GM21390 (cell line): ENCODE data around the gene SMARCC1.
"Not testable (repeated sequence)": the region's sequence is repeated elsewhere in the genome, so short reads cannot be mapped to it uniquely, and the experiment has no call there.

Experiments
- ATAC-seq: cut with Tn5 transposase; IDR thresholded peaks from one replicate; pipeline ENCODE4 v1.9.1; 2021; ENCODE audit not compliant: unreplicated experiment

SMARCC1 gene

DNA sequence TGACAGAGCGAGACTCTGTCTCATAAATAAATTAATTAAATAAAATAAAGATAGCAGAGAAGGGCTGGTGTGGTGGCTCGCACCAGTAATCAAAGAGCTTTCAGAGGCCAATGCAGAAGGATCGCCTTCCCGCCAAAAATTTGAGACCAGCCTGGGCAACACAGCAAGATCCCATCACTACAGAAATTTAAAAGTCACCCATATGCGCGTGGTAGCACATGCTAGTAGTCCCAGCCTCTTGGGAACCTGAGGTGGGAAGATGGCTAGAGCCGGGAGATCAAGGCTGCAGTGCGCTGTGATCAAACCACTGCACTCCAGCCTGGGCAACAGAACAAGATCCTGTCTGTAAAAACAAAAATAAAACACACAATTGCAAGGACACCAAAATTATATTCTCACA lies 9.6 kb downstream of the SMARCC1 start:
- no peak for ATAC-seq

DNA sequence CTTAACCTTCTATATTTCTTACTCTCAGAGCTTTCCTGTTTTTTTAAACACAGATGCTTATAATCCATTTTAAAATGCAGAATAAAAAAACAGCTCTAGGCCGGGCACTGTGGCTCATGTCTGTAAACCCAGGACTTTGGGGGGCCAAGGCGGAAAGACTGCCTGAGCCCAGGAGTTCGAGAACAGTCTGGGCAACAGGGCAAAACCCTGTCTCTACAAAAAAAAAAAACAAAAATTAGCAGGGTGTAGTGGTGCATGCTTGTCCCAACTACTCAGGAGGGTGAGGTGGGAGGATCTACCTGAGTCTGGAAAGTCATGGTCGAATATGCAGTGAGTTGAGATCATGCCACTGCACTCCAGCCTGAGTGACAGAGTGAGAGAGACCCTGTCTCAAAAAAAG lies 15.5 kb downstream of the SMARCC1 start:
- ATAC-seq, result no peak

DNA sequence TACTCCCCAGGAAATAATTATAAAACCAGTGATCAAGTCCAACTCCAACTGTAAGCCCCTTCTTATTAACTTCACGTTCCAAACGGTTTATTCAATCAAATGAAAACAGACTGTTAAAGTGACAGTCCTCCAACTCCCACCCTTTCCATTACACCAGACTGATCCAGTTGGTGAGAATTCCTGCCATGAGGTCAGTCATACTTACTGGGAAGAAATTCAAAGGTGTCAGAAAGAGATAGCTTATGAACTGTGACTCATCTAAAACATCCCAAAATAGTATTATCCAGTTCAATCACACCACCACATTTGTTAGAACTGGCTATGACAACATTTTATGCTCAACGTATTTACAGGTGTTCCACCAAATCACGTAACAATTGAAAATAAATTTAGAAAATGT lies 19.5 kb downstream of the SMARCC1 start:
- no peak for ATAC-seq

DNA sequence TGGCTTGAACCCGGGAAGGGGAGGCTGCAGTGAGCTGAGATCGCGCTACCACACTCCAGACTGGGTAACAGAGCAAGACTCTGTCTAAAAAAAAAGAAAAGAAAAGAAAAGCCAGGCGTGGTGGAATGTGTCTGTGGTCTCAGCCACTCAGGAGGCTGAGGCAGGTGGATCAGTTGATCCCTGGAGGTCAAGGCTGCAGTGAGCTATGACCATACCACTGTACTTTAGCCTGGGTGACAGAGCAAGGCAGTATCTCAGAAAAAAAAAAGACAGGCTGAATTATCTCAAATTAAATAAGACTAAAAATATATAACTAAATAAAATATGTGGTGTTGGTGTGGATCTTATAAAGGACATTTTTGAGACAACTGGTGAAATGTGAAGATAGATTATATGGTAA lies 20.6 kb downstream of the SMARCC1 start:
- no peak for ATAC-seq

DNA sequence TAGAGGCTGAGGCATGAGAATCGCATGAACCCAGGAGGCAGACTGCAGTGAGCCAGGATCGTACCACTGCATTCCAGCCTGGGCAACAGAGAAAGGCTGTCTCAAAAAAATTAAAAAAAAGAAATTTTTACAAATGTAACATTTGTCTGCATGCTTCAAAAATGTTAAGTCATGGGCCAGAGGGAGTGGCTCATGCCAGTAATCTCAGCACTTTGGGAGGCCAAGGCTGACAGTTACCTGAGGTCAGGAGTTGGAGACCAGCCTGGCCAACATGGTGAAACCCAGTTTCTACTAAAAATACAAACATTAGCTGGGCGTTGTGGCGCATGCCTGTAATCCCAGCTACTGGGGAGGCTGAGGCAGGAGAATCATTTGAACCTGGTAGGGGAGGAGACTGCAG lies 21.5 kb downstream of the SMARCC1 start:
- ATAC-seq, result not testable (repeated sequence)

DNA sequence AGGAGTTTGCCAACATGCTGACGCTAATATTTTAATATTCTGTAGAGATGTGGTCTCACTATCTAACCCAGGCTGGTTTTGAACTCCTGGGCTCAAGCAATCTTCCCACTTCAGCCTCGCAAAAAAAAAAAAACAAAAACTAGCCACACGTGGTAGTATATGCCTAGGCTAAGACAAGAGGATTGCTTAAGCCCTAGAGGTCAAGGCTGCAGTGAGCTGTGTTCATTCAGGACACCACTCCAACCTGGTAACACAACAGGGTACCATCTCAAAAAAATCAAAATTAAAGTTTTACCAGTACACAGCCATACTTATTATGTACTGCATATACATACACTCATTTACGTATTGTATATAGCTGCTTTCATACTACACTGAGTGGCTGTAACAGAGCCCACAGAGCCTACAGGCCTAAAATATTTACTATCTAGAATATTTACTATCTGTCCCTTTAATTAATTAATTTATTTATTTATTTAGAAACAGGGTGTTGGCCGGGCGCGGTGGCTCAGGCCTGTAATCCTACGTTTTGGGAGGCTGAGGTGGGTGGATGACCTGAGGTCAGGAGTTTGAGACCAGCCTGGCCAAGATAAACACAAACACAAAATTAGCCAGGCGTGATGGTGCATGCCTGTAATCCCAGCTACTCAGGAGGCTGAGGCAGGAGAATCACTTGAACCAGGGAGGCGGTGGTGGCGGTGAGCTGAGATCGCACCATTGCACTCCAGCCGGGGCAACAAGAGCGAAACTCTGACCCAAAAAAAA lies 23.2 kb downstream of the SMARCC1 start:
- no peak for ATAC-seq

DNA sequence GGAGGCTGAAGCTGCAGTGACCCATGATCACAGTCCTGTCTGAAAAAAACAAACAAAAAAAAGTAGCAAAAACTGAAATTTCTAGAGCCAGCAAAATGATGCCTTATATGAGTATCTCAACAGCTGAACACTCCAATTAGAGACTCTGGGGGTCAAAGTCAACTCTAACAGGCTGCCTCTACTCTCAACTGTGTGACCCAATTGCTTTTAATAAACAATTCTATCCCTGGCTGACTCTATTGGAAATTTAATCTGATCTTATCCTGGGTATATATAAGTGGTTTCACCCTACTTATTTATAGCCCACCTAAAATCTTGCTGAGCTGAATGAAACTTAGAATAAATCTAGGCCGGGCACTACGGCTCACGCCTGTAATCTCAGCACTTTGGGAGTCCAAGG lies 29.0 kb downstream of the SMARCC1 start:
- no peak for ATAC-seq

DNA sequence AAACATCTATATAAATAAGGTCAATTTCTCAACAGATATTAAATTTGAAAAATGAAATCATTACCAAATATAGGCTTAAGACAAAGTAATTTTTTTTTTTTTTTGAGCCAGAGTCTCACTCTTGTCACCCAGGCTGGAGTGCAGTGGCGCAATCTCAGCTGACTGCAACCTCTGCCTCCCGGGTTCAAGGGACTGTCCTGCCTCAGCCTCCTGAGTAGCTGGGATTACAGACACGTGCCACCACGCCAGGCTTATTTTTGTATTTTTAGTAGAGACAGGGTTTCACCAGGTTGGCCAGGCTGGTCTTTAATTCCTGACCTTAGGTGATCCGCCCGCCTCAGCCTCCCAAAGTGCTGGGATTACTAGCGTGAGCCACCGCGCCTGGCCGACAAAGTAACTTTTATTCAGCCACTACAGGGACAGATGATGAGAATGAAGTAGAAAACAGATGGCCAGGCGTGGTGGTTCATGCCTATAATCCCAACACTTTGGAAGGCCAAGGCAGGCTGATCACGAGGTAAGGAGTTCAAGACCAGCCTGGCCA lies 30.8 kb downstream of the SMARCC1 start:
- not testable (repeated sequence) for ATAC-seq

DNA sequence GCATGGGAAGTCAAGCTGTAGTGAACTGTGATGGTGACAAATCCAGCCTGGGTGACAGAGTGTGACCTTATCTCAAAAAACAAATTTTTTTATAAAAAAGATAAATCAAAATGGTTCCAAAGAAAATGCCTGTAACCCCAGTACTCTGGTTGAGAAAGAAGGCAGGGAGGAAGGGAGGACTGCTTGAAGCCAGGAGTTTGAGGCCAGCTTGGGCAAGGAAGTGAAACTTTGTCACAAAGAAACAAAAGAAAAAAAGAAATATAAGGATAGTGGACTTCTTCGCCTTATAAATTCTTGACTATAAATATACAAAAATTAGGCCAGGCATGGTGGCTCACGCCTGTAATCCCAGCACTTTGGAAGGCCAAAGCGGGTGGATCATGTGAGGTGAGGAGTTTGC lies 34.1 kb downstream of the SMARCC1 start:
- no peak for ATAC-seq

DNA sequence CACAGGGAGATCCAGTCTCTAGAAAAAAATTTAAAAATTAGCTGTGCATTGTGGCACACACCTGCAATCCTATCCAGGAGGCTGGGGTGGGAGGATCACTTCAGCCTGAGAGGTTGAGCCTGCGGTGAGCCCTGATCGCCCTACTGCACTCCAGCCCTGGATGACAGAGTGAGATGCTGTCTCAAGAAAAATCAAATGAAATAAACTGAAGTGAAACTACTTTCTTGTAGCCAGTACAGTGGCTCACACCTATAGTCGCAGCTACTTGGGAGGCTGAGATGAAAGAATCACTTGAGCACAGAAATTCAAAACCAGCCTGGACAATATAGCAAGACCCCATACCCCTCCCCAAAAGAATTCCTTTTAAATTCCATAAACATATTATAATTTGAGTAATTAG lies 35.4 kb downstream of the SMARCC1 start:
- ATAC-seq, result no peak

DNA sequence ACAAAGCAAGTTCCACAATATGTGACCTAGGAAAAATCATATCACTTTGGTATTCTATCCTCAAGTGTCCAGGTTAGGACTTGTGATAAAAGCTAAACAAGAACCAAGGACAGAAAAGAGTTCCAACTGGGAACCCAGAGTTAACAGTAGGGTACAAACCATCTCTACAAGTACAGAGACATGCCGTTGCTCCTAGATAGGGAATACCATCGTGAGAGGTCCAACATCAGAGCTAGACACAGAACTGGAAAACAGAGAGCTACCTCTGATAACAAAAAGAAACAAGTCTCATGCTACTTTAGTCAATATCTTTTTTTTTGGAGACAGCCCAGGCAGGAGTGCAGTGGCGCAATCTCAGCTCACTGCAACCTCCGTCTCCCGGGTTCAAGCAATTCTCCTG lies 37.8 kb downstream of the SMARCC1 start:
- ATAC-seq, result no peak

DNA sequence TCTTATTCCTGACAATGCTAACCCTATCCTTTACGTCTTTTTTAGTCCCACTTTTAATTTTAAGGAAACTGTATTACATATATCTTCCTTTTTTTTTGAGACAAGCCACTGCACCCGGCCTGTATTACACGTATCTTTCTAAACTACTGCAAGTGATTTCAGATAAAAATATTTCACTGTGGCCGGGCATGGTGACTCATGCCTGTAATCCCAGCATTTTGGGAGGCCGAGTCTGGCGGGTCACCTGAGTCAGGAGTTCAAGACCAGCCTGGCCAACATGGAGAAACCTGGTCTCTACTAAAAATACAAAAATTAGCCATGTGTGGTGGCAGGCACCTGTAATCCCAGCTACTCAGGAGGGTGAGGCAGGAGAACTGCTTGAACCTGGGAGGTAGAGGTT lies 38.3 kb downstream of the SMARCC1 start:
- not testable (repeated sequence) for ATAC-seq

DNA sequence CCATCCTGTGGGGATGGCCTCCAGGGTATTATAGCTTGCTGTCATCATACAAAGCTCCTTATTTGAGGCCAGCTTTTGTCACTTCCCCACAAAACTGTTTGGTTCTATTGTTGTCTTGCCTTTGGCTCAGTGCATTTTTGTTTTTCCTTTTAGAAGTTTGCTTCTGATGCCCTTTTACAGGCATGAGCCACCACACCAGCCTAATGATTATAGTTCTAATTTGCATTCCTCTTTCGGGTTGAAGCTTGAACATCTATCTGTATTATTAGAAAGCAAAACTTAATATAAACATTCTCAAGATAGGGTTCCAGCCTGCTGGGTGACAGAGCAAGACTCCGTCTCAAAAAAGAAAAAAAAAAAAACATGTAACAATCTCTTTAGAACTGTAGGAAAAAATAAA lies 39.8 kb downstream of the SMARCC1 start:
- ATAC-seq, result peak; percentile 51

DNA sequence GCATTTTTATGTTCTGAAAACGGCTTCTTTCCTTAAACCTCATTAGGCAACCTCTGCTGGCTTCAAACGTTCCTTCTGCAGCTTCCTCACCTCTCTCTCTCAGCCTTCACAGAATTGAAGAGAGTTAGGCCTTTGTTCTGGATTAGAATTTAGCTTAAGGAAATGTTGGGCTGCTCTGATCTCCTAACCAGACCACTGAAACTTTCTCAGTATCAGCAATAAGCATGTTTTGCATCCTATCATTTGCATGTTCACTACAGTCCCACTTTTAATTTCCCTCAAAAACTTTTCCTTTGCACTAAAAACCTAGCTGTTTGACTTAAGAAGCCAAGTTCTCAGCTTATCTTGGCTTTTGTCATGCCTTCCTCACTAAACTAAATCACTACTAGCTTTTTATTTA lies 49.5 kb downstream of the SMARCC1 start:
- ATAC-seq, result no peak

DNA sequence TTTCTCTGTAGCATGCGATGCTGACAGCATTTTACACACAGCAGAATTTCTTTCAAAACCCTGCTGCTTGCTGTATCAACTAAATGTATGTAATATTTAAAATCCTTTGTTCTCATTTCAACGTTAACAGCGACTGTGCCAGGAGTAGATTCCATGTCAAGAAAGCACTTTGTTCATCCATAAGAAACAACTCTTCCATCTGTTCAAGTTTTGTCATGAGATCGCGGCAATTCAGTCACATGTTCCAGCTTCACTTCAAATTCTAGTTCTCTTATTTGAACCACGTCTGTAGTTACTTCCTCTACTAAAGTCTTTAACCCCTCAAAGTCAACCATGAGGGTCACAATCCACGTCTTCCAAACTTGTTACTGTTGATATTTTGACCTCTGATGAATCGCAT lies 50.6 kb downstream of the SMARCC1 start:
- ATAC-seq, result no peak

DNA sequence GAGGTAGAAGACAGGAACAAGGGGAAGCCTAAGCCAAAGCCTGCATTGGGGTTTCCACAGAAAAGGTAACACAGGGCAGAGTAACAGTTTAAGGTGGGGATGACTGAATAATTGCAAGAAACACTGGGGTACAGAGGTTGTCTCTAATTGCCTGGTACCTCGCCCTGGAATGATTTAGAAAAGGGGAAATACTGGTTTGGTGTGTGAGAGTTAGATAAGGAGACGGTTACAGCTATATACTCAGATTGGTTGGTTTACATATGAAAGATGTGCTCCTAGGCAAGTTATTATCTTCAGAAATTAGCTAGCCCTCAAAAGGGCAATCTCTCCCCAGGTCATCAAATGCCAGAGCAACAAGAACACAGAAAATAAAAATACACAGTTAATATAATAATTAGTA lies 58.8 kb downstream of the SMARCC1 start:
- ATAC-seq, result no peak

DNA sequence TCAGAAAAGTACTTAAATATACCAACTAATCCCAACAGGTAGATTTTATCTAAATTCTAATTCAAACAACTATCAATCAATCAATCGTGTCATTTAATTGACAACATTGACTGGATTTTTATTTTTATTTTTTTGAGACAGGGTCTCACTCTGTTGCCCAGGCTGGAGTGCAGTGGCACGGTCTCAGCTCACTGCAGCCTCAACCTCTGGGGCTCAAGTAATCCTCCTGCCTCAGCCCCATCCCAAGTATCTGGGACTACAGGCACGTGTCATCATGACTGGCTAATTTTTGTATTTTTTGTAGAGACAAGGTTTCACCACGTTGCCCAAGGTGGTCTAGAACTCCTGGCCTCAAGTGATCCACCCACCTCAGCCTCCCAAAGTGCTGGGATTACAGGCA lies 64.2 kb downstream of the SMARCC1 start:
- not testable (repeated sequence) for ATAC-seq

DNA sequence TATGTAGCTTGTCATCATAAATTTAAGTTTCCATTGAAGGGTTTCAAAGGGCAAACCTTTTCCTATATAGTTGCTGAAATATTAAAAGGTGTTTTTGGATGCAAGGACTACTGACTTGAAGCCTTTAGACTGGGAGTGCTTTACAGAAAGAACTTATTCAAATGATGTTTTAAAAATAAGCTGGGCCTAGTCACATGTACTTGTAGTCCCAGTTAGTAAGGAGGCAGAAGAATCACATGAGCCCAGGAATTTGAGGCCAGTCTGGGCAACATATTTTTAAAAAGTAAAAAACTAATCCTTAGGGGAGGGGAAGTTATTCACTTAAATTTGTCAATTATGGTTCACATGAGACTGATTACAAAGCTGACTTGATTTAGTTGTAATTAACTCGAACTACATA lies 65.0 kb downstream of the SMARCC1 start:
- ATAC-seq, result no peak

DNA sequence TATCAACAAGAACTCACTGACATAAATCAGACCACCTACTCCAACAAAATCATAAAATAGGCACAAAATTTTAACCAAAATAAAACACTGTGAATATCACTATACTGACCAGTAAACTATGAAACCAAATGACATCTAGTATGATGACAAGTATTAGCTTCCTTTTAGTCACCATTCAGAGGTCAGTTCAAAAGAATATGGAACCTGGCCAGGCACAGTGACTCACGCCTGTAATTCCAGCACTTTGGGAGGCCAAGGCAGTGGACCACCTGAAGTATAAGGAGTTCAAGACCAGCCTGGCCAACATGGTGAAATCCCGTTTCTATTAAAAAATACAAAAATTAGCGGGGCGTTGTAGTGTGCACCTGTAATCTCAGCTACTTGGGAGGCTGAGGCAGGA lies 65.8 kb downstream of the SMARCC1 start:
- no peak for ATAC-seq

DNA sequence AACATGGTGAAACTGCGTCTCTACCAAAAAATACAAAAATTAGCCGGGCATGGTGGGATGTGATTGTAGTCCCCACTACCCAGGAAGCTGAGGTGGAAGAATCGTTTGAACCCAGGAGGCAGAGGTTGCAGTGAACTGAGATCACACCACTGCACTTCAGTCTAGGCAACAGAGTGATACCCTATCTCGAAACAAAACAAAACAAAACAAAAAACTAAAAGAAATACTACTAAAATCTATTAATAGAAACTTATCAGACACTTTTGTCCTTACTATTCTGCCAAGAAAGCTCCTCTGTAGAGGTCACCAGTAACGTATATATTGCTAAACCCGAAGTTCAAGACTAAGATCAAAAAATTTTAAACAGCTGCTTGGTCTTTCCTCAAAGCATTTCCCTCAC lies 67.1 kb downstream of the SMARCC1 start:
- no peak for ATAC-seq

DNA sequence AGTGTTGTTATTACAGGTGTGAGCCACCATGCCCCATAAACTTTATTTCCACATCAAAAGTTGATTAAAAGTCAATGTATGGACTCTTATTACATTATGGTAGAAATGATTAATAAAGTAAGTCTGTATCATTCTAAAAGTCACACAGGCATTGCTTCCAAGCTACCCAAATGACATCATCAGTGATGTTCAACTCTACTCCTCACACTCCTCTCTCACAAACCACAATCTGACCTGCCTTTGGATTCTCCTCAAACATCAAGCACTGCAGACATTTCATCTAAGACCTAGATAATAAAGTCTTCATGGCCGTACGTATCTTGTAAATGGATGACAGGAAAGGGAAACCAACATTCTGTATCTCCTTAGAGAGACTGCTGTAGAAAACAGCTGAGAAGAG lies 68.0 kb downstream of the SMARCC1 start:
- ATAC-seq, result no peak

DNA sequence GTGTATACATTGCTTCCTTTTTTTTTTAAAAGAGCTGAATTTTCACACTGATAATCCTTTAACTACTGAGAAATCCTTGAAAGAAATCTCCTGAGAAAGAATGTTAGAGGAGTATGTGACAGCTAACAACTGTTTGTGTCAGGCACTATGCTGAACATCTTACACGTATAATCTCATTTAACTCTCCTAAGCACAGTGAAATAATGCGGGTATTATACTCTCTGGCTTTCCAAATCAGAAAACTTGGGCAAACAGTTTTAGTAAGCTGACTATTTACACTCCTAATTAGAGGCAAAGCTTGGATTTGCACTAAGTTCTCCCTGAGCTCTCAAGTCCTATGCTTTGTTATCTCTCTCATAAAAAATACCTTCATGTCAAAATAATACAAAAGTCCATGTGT lies 69.3 kb downstream of the SMARCC1 start:
- no peak for ATAC-seq

DNA sequence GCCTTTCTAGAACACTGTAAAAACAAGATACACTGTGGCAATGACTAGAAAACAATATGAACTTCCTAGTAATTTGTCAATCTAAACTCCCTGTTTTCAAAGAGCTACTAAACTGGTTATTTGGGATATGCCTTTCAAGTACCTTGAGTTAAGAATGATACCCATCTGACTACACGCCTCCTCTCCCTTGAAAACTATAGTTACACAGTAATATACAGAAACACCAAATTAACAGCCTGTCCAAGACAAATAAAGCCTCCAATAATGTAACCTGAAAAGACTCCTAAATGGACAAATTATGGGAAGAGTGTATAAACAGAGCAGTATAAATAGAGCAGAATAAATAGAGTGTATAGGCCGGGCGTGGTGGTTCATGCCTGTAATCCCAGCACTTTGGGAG lies 70.1 kb downstream of the SMARCC1 start:
- ATAC-seq, result no peak
